GM23338 (cell line): ENCODE results near the gene PAIP2B. TPM values are rescaled to one million over a fixed set of nuclear protein-coding genes. Genes with fewer than 3 reads are reported as not detected.

Experiments
- ATAC-seq: fragments of 200-7000 bp; cut with Tn5 transposase; 3 replicates; pipeline ENCODE4 v1.9.1; 2020
- DNase-seq: peaks from one replicate; pipeline ENCODE4 v3.0.0-alpha.2; 2015; ENCODE audit warnings: low spot score
- H2AFZ ChIP-seq: fragments of 200-600 bp; sonication (generic); 2 replicates; pipeline ENCODE4 v1.8.0; 2016; ENCODE audit warnings: antibody characterized with exemption, mild to moderate bottlenecking, moderate library complexity
- H3F3A ChIP-seq: fragments of 200-600 bp; sonication (generic); replicated peaks from 2 replicates; pipeline ENCODE4 v1.8.0; 2017; ENCODE audit warnings: antibody characterized with exemption, mixed run types, low read depth
- H3K27ac ChIP-seq: fragments of 200-600 bp; sonication (generic); 2 replicates; pipeline ENCODE4 v1.6.1; 2016; ENCODE audit warnings: low read depth
- H3K27me3 ChIP-seq: fragments of 200-600 bp; sonication (generic); 2 replicates; pipeline ENCODE4 v1.8.0; 2016; ENCODE audit warnings: mild to moderate bottlenecking, mixed run types, moderate library complexity; ENCODE audit not compliant: insufficient read depth
- H3K36me3 ChIP-seq: fragments of 200-600 bp; sonication (generic); 2 replicates; pipeline ENCODE4 v1.8.0; 2016; ENCODE audit warnings: mild to moderate bottlenecking; ENCODE audit not compliant: insufficient read depth
- H3K4me1 ChIP-seq: fragments of 200-600 bp; sonication (generic); 2 replicates; pipeline ENCODE4 v1.8.0; 2016; ENCODE audit warnings: mild to moderate bottlenecking, moderate library complexity; ENCODE audit not compliant: insufficient read depth
- H3K4me2 ChIP-seq: fragments of 200-600 bp; sonication (generic); 2 replicates; pipeline ENCODE4 v1.7.1; 2017; ENCODE audit warnings: mixed run types
- H3K4me3 ChIP-seq: fragments of 200-600 bp; sonication (generic); 2 replicates; pipeline ENCODE4 v1.6.1; 2016; ENCODE audit warnings: mixed run types
- H3K79me2 ChIP-seq: fragments of 200-600 bp; sonication (generic); replicated peaks from 2 replicates; pipeline ENCODE4 v1.8.0; 2017; ENCODE audit warnings: mild to moderate bottlenecking; ENCODE audit not compliant: insufficient read depth
- H3K9me2 ChIP-seq: fragments of 200-600 bp; sonication (generic); 2 replicates; pipeline ENCODE4 v1.8.0; 2017; ENCODE audit not compliant: insufficient read depth
- H4K20me1 ChIP-seq: fragments of 200-600 bp; sonication (generic); replicated peaks from 2 replicates; pipeline ENCODE4 v1.8.0; 2017; ENCODE audit warnings: mild to moderate bottlenecking; ENCODE audit not compliant: insufficient read depth
- H3K27ac Mint-ChIP-seq: 2 replicates; pipeline ENCODE4 v1.8.0; 2020; ENCODE audit warnings: inconsistent platforms, mild to moderate bottlenecking, moderate library complexity, mixed read lengths
- H3K27me3 Mint-ChIP-seq: 3 replicates; pipeline ENCODE4 v1.8.0; 2022; ENCODE audit warnings: low read depth, mild to moderate bottlenecking, moderate library complexity, mixed read lengths, inconsistent platforms; ENCODE audit not compliant: insufficient read depth, poor library complexity
- H3K36me3 Mint-ChIP-seq: 3 replicates; pipeline ENCODE4 v1.8.0; 2021; ENCODE audit warnings: low read depth, mild to moderate bottlenecking, inconsistent platforms, moderate library complexity, mixed read lengths
- H3K4me1 Mint-ChIP-seq: 3 replicates; pipeline ENCODE4 v1.8.0; 2020; ENCODE audit warnings: mild to moderate bottlenecking, inconsistent platforms, mixed read lengths
- H3K4me3 Mint-ChIP-seq: 3 replicates; pipeline ENCODE4 v1.8.0; 2021; ENCODE audit warnings: moderate library complexity, mild to moderate bottlenecking, inconsistent platforms, mixed read lengths
- H3K9me3 Mint-ChIP-seq: 3 replicates; pipeline ENCODE4 v1.8.0; 2020; ENCODE audit warnings: moderate library complexity, mild to moderate bottlenecking, inconsistent platforms, mixed read lengths
- CTCF ChIP-seq, 2 experiments: fragments of 200-600 bp in 1 of 2; sonication (generic) in 1 of 2; conservative IDR thresholded peaks; 2 replicates each; pipeline versions ENCODE4 v1.5.1 to v1.6.1; 2016 to 2017; ENCODE audit warnings: antibody characterized with exemption in 2 of 2, low read depth in 2 of 2, mild to moderate bottlenecking in 2 of 2, moderate library complexity in 1 of 2
- ETS1 ChIP-seq: IDR thresholded peaks from 2 replicates; pipeline ENCODE4 v1.6.1; 2016; ENCODE audit warnings: antibody characterized with exemption
- EZH2 ChIP-seq: fragments of 200-600 bp; sonication (generic); IDR thresholded peaks from one replicate; pipeline ENCODE4 v1.8.0; 2017; ENCODE audit warnings: antibody characterized with exemption, mild to moderate bottlenecking, low read depth; ENCODE audit not compliant: unreplicated experiment
- JUNB ChIP-seq: IDR thresholded peaks from one replicate; pipeline ENCODE4 v1.6.1; 2016; ENCODE audit warnings: antibody characterized with exemption; ENCODE audit not compliant: unreplicated experiment
- POLR2AphosphoS5 ChIP-seq: IDR thresholded peaks from 2 replicates; pipeline ENCODE4 v1.6.1; 2016; ENCODE audit warnings: antibody characterized with exemption, low read depth
- REST ChIP-seq: IDR thresholded peaks from one replicate; pipeline ENCODE4 v1.6.1; 2018; ENCODE audit warnings: antibody characterized with exemption; ENCODE audit not compliant: unreplicated experiment
- STAT1 ChIP-seq: IDR thresholded peaks from one replicate; pipeline ENCODE4 v1.6.1; 2016; ENCODE audit warnings: antibody characterized with exemption; ENCODE audit not compliant: unreplicated experiment
- ZNF331 ChIP-seq: fragments of 250-450 bp; sonication (Bioruptor Pico); IDR thresholded peaks from 2 replicates; pipeline ENCODE4 v1.5.0; 2020; ENCODE audit warnings: low read depth, mild to moderate bottlenecking, moderate library complexity
- ZNF462 ChIP-seq: fragments of 250-450 bp; sonication (Bioruptor Pico); IDR thresholded peaks from 2 replicates; pipeline ENCODE4 v1.5.0; 2020; ENCODE audit warnings: mild to moderate bottlenecking, moderate library complexity
- polyA plus RNA-seq: library from polyadenylated mRNA; unstranded; fragments of >200 nt; fragmentation: Nextera tagmentation; extraction: Ambion mirVana; gene quantifications from 2 replicates; pipeline ENCODE4 v1.2.1, GENCODE V29; 2016
- total RNA-seq: library from RNA; depleted of rRNA; stranded (reverse); fragments of >200 nt; shearing (Covaris generic); gene quantifications from 2 replicates; pipeline ENCODE4 v1.2.3, GENCODE V29; 2014

The PAIP2B gene
- total and polyA plus RNA-seq, 2 experiments from 2014 or later = 7.6 to 29.7 TPM

- Histone ChIP-seq H3K4me3 (no peak overlapping the region), H3K79me2 (no peaks in the 10 kb centered on the region), H3K36me3 (no peaks in the 10 kb centered on the region; the same call in 1 of the 2 replicates), H3K9me2 (peaks cover 13% of the 10 kb centered on the region; the same call in 1 of the 2 replicates), H3K4me2 (no peak overlapping the region), H4K20me1 (no peaks in the 10 kb centered on the region), H3K27me3 (no peaks in the 10 kb centered on the region), H2AFZ (no peak overlapping the region), H3K27ac (no peak overlapping the region), H3F3A (no peaks in the 10 kb centered on the region), H3K4me1 (no peaks in the 10 kb centered on the region; the same call in 1 of the 2 replicates)
- TF ChIP-seq ZNF331 (CRISPR knock-in tag) = no peak
- no peak for TF ChIP-seq ETS1
- no peak for TF ChIP-seq POLR2AphosphoS5
- H3K27ac Mint-ChIP-seq = no peak overlapping the region
- peaks cover 2% of the 10 kb centered on the region; the same call in 1 of the 3 replicates for H3K4me1 Mint-ChIP-seq
- H3K27me3 Mint-ChIP-seq = peaks cover 1% of the 10 kb centered on the region
- no peak for DNase-seq
- ATAC-seq = no peak
- no peak overlapping the region for H3K4me3 Mint-ChIP-seq
- peaks cover 14% of the 10 kb centered on the region for H3K36me3 Mint-ChIP-seq
- peaks cover 19% of the 10 kb centered on the region for H3K9me3 Mint-ChIP-seq
Measured at GRCh38 chr2:71254078-71254477, 27.2 kb upstream of the PAIP2B start.

GRCh38 chr2:71253476-71253875 lies 26.6 kb upstream of the PAIP2B start:
- H3F3A ChIP-seq = no peaks in the 10 kb centered on the region
- Mint-ChIP-seq H3K27me3 (peaks cover 1% of the 10 kb centered on the region), H3K27ac (no peak overlapping the region), H3K4me3 (no peak overlapping the region), H3K9me3 (peaks cover 19% of the 10 kb centered on the region), H3K4me1 (peaks cover 2% of the 10 kb centered on the region; the same call in 1 of the 3 replicates), H3K36me3 (peaks cover 14% of the 10 kb centered on the region)
- no peak overlapping the region for H2AFZ ChIP-seq
- DNase-seq = no peak
- H3K4me2 ChIP-seq = no peak overlapping the region
- ATAC-seq = no peak
- H3K79me2 ChIP-seq = no peaks in the 10 kb centered on the region
- no peaks in the 10 kb centered on the region for H4K20me1 ChIP-seq
- H3K27ac ChIP-seq = no peak overlapping the region
- no peaks in the 10 kb centered on the region for H3K27me3 ChIP-seq
- H3K9me2 ChIP-seq = peaks cover 13% of the 10 kb centered on the region; the same call in 1 of the 2 replicates
- H3K4me1 ChIP-seq = no peaks in the 10 kb centered on the region; the same call in 1 of the 2 replicates
- no peaks in the 10 kb centered on the region; the same call in 1 of the 2 replicates for H3K36me3 ChIP-seq
- H3K4me3 ChIP-seq = no peak overlapping the region
- TF ChIP-seq ZNF331 (CRISPR knock-in tag) = no peak
- TF ChIP-seq ZNF462 = no peak
- no peak for TF ChIP-seq JUNB
- TF ChIP-seq STAT1 = no peak
- TF ChIP-seq EZH2 = no peak
- no peak for TF ChIP-seq CTCF (conservative IDR thresholded peaks at IDR 0.05; ENCODE audit: low read depth in 2 of 2)
- TF ChIP-seq REST = no peak
